GM12878 (cell line): ENCODE results near the gene PTPN13.

Experiments used
- ATF3 ChIP-seq: IDR thresholded peaks from 2 replicates; pipeline ENCODE4 v1.6.1; 2011; ENCODE audit warnings: low read depth, mild to moderate bottlenecking, low read length, moderate library complexity, borderline replicate concordance; ENCODE audit errors: extremely low read depth
- BCL11A ChIP-seq: IDR thresholded peaks from 2 replicates; pipeline ENCODE4 v1.6.1; 2011; ENCODE audit warnings: low read depth, low read length
- CHD2 ChIP-seq: IDR thresholded peaks from 2 replicates; pipeline ENCODE4 v1.6.1; 2011; ENCODE audit warnings: low read depth, low read length, improper control_type of control experiment, borderline replicate concordance
- CTCF ChIP-seq, 3 experiments: IDR thresholded peaks in 2 of 3; conservative IDR thresholded peaks in 1 of 3; 2 replicates each; pipeline ENCODE4 v1.5.1; 2011; ENCODE audit warnings: low read depth in 3 of 3, low read length in 3 of 3, mild to moderate bottlenecking in 3 of 3, control low read depth in 2 of 3, moderate library complexity in 2 of 3, inconsistent platforms in 1 of 3, mixed read lengths in 1 of 3; ENCODE audit not compliant: control insufficient read depth in 2 of 3, insufficient read depth in 1 of 3; ENCODE audit errors: extremely low read depth in 1 of 3
- EZH2 ChIP-seq: IDR thresholded peaks from 2 replicates; pipeline ENCODE4 v1.6.1; 2012; ENCODE audit warnings: low read depth, mild to moderate bottlenecking, control low read depth, inconsistent platforms, low read length, borderline replicate concordance; ENCODE audit not compliant: control insufficient read depth
- KDM1A ChIP-seq: fragments of 200-600 bp; sonication (generic); IDR thresholded peaks from 2 replicates; pipeline ENCODE4 v1.6.1; 2016; ENCODE audit warnings: borderline replicate concordance
- MAX ChIP-seq: IDR thresholded peaks from 2 replicates; pipeline ENCODE4 v1.6.1; 2012; ENCODE audit warnings: low read depth, low read length, improper control_type of control experiment
- POLR2A ChIP-seq: IDR thresholded peaks from 2 replicates; pipeline ENCODE4 v1.6.1; 2011; ENCODE audit warnings: low read depth, mild to moderate bottlenecking, low read length
- POLR2AphosphoS5 ChIP-seq: IDR thresholded peaks from 2 replicates; pipeline ENCODE4 v1.6.1; 2011; ENCODE audit warnings: mild to moderate bottlenecking, low read length, inconsistent platforms
- SUPT20H ChIP-seq: IDR thresholded peaks from 2 replicates; pipeline ENCODE4 v1.6.1; 2011; ENCODE audit warnings: low read depth, mild to moderate bottlenecking, low read length, moderate library complexity, borderline replicate concordance; ENCODE audit not compliant: control insufficient read depth
- TAF1 ChIP-seq: IDR thresholded peaks from 2 replicates; pipeline ENCODE4 v1.6.1; 2011; ENCODE audit warnings: mild to moderate bottlenecking, low read depth, low read length, borderline replicate concordance
- USF2 ChIP-seq: IDR thresholded peaks from 2 replicates; pipeline ENCODE4 v1.6.1; 2011; ENCODE audit warnings: low read depth, low read length, improper control_type of control experiment, borderline replicate concordance

GRCh38 chr4:86582410-86582809 lies 11.7 kb upstream of the PTPN13 start:
- no peak for TF ChIP-seq POLR2A
- TF ChIP-seq EZH2, result no peak
- TF ChIP-seq USF2, result no peak
- no peak for TF ChIP-seq SUPT20H
- no peak for TF ChIP-seq ATF3
- TF ChIP-seq CHD2, result no peak
- no peak for TF ChIP-seq CTCF (IDR thresholded peaks at IDR 0.05 in 2 of 3, conservative IDR thresholded peaks at IDR 0.05 in 1 of 3; ENCODE audit: control insufficient read depth in 2 of 3, extremely low read depth in 1 of 3, insufficient read depth in 1 of 3, low read depth in 3 of 3, low read length in 3 of 3)
- no peak for TF ChIP-seq MAX
- no peak for TF ChIP-seq BCL11A
- TF ChIP-seq KDM1A, result no peak
- no peak for TF ChIP-seq POLR2AphosphoS5
- no peak for TF ChIP-seq TAF1
